Measurements from ENCODE around the gene MTCH1. TPM values are rescaled to one million over a fixed set of nuclear protein-coding genes. Genes with fewer than 3 reads are reported as not detected.

MTCH1 gene
- 116 to 134 TPM (median 132 TPM) in 5 replicates for total RNA-seq (2022; extraction: Qiagen RNA extraction)

GRCh38 chr6:36985808-36986703 lies at the start of gene MTCH1:
Gene MTCH1, minus strand, starts transcription at chr6:36986196. Its CDS starts 23 bp downstream, at chr6:36986173.

GRCh38 chr6:37005061-37005810 lies 19.2 kb upstream of the MTCH1 start, which contains the start of gene FGD2:
Gene FGD2, plus strand, starts transcription at chr6:37005655. Its CDS starts 163 bp downstream, at chr6:37005818.

GRCh38 chr6:36954262-36954931 lies 31.6 kb downstream of the MTCH1 start, which contains the start of gene PI16:
Gene PI16, plus strand, starts transcription at chr6:36954738. Its CDS starts 23 bp downstream, at chr6:36954761.

Other genes with a start within 250 kb of the MTCH1 start
- 0.07 to 0.18 TPM (median 0.12 TPM) in 5 replicates for gene CPNE5, start 146.8 kb downstream of the MTCH1 start, total RNA-seq (2022; extraction: Qiagen RNA extraction)
- 40.7 to 44.1 TPM (median 41.4 TPM) in 5 replicates for gene PPIL1, start 111.4 kb downstream of the MTCH1 start, total RNA-seq (2022; extraction: Qiagen RNA extraction)
- gene C6orf89, start 100.2 kb downstream of the MTCH1 start, total RNA-seq (2022; extraction: Qiagen RNA extraction) = 15.1 to 17.9 TPM (median 17.4 TPM) in 5 replicates
- gene PI16, start 31.5 kb downstream of the MTCH1 start, total RNA-seq (2022; extraction: Qiagen RNA extraction) = 0.03 to 0.07 TPM in 2 of 5 replicates, not detected in the others
- gene FGD2, start 19.5 kb upstream of the MTCH1 start, total RNA-seq (2022; extraction: Qiagen RNA extraction) = not detected in 5 replicates
- 9.5 to 14.3 TPM (median 13.2 TPM) in 5 replicates for gene PIM1, start 184.0 kb upstream of the MTCH1 start, total RNA-seq (2022; extraction: Qiagen RNA extraction)